NCI-H1694 treated with DMSO at 0.1 percent for 48 hours (cell line): ENCODE results near the gene DHRS7B.
"Not testable (repeated sequence)": the region's sequence is repeated elsewhere in the genome, so short reads cannot be mapped to it uniquely, and the experiment has no call there.

Source experiments
- DNase-seq: peaks from one replicate; lab custom pipeline; 2025; lab: John Stamatoyannopoulos, UW

DHRS7B gene

GRCh38 chr17:21126645-21127508 is at the start of gene DHRS7B:
Gene DHRS7B, plus strand, starts transcription at chr17:21126964. Its CDS starts 8 bp downstream, at chr17:21126972.
- peak; percentile 88 for DNase-seq

DNA sequence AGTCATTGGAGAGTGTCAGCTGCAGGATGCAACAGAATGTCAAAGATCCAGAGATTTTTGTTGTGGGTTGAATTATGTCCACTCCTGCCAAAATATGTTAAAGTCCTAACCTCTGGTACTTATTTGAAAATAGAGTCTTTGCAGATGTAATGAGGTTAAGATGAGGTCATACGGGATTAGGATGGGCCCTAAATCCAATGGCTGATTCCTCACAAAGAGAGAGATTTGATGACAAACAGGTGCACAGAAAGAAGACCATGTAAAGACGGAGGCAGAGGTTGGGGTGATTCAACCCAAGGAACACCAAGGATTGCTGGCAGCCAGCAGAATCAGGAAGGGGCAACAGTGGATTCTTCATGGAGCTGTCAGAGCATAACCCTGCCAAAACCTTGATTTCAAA is 49.5 kb upstream of the DHRS7B start:
- DNase-seq: no peak

- DNase-seq: peak; percentile 54
Observed at GRCh38 chr17:21078016-21078780, 48.6 kb upstream of the DHRS7B start.

- DNase-seq: no peak
Observed at GRCh38 chr17:21079196-21079595, 47.6 kb upstream of the DHRS7B start.

DNA sequence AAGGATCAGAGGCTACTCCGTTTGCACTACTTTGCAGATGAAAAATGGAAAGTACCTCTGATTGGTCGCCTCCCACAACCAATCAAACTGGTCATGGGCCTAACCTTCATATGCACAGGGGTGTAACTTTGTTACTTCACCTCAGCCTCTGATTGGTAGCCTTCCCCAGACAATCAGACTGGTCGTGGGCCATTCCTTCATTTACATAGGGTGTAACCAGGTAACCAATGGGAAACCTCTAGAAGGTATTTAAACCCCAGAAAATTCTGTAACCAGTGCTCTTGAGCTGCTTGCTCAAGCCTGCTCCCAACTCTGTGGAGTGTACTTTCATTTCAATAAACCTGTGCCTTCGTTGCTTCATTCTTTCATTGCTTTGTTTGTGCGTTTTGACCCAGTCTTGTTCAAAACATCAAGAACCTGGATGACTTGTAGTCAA is 44.7 kb upstream of the DHRS7B start:
- no peak for DNase-seq

- DNase-seq: not testable (repeated sequence)
Observed at GRCh38 chr17:21085280-21085679, 41.5 kb upstream of the DHRS7B start.

- no peak for DNase-seq
Observed at GRCh38 chr17:21085707-21086106, 41.1 kb upstream of the DHRS7B start.

DNA sequence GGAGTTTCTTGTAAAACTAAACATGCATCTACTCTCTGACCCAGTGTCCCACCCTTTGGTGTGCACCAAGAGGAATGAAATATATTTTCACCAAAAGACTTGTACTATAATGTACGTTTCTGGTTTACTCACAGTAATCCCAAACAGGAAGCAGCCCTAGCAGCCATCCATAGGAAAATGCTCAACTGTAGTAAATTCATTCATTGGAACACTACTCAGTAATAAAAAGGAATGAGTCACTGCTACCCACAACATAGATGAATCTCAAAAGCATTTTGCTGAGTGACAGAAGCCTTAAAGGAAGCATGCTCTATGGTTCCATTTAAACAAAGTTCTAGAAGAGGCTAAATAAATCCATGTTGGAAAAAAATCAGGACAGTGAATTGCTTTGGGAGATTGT is 37.6 kb upstream of the DHRS7B start:
- DNase-seq: no peak

DNA sequence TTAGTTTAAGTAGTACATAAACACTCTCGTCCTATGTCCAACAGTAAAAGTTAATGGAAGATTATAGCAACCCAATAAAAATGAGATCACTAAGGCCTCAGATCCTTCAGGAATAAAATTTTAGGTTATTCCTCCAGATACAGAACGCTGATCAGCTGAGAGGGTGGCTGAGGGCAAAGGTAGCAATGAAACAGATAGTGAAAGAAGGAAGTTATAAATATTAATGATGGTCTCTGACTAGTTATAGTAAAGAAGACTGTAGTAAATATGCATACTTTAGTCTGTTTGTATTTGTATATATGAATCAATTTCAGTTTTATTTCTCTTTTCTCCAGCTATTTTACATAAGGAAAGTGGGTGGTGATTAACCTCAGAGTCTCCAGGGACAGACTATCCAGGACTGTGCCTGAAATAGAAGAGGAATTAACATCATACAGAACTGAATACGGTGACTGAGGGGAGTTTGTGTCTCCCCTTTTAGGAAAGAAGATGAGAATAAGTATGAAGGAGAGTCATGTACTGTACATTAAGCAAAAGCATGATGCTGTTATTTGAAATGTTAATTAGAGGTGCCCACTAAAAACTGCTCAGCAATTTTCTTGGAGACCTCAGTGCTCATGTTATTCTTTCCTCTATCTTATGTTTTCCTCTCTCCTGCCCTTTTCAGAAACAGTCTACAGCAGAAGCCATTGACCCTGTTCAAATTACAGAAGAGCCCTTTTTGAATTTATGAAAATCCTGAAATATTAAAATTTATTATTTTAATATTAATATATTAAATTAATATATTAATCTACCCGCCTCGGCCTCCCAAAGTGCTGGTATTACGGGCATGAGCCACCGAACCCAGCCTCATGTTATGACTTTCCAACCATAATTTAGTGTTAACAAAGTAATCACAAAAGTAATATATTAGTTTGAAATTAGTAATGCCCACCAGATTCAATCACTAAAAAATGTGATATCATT is 36.5 kb upstream of the DHRS7B start:
- no peak for DNase-seq

GRCh38 chr17:21090902-21091618 is 35.7 kb upstream of the DHRS7B start:
- DNase-seq: no peak

- DNase-seq: no peak
Observed at GRCh38 chr17:21094298-21094704, 32.5 kb upstream of the DHRS7B start.

DNA sequence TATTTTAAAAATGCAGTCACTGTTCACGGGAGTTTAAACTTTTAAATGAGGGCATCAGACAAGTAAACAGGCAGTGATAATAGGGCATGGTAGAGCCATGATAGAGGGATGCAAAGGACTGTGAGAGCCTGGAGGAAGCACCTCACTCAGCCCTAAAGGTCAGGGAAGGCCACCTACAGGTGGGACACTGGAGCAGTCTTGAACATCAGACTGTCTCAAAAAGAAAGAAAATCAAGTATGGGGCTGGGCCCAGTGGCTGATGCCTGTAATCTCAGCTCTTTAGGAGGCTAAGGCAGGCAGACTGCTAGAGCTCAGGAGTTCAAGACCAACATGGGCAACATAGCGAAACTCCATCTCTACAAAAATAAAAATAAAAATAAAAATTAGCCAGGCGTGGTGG is 31.0 kb upstream of the DHRS7B start:
- DNase-seq: no peak

- DNase-seq: no peak
Observed at GRCh38 chr17:21096874-21097273, 29.9 kb upstream of the DHRS7B start.

DNA sequence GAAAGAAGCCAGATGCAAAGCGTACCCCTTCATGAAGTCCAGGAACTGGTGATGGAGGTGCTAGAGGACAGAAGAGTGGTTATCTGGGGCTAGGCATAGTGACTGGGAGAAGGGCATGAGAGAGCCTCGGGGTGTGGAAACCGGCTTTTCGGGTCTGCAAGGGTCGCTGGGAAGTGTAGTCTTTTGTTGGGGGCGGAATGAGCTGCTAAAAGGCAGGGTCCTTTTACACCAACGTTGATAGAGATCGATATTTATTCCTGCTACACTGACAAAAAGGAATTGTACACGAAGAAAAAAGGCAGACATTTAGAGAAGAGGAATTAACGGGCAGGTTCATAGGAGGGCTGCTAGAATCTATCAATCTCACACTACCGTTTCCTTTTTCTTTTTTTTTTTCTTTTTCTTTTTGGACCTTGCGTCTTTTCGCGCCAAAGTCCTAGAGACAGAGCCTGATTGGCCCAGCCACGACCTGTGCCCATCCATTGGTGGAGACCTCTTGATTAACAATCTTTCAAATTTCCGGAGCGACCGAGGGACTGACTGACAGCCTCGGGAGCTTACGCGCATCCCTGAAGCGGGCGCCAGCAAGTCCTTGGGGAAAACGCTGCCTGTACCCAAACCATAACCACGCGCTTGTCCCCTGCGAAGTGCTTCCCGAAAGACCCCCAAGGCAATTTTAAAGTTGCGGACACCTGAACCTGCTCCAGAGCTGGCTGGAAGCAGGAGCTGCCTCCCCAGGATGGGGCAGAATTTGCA is 27.7 kb upstream of the DHRS7B start:
- peak; percentile 98 for DNase-seq

DNA sequence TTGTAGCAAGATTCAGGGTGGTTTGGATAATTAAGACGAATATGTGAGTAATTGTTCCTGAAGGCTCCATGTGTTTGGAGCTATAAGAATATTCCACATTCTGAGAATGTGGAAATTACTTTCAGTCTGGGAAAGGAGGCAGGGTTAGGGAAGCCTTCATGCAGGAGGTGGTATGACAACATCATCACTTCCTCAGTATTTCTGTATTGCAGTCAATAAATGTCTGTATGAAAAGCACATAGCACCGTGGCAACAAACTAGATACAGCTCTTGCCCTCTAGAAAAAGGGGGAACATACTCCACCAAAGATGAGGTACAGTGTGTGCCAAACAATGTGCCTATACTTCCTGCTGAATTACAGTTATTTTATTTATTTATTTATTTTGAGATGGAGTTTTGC is 26.1 kb upstream of the DHRS7B start:
- DNase-seq: no peak

DNA sequence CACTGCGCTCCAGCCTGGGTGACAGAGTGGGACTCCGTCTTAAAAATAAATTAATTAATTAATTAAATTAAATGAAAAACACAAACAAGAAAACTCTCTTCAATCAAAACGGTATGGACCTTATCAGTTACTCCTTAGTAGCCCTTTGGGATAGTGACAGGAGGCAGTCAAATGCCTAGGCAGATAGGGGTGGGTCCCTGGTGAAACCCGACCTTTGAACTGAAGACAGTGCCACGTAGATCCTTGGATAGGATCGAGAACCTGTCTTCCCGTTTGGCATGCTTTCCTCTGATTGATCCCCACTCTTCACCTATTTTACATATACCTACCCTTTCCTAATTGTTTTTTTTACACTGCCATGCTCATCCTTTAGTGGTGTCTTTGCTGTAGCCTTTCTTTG is 22.2 kb upstream of the DHRS7B start:
- no peak for DNase-seq

GRCh38 chr17:21105064-21105894 is 21.5 kb upstream of the DHRS7B start:
- DNase-seq: no peak

DNA sequence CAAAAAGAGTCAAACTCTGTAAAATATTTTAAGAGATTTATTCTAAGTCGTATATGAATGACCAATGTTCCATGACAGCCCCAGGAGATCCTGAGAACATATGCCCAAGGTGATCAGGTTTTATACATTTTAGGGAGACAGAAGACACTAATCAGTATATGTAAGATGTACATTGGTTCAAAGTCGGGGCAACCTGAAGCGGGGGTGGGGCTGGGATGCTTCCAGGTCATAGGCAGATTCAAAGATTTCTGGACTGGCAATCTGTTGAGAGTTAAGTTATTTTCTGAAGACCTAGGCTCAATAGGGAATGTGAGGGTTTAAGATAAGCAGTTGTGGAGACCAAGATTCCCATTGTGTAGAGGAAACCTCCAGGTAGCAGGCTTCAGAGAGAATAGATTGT is 20.4 kb upstream of the DHRS7B start:
- no peak for DNase-seq

GRCh38 chr17:21107067-21107650 is 19.6 kb upstream of the DHRS7B start:
- not testable (repeated sequence) for DNase-seq
